Measurements from ENCODE around the gene CRYL1. TPM values are rescaled to one million over a fixed set of nuclear protein-coding genes. Genes with fewer than 3 reads are reported as not detected.

Gene CRYL1
- total RNA-seq, 1 experiment from 2014 or later: 12.2 TPM

DNA sequence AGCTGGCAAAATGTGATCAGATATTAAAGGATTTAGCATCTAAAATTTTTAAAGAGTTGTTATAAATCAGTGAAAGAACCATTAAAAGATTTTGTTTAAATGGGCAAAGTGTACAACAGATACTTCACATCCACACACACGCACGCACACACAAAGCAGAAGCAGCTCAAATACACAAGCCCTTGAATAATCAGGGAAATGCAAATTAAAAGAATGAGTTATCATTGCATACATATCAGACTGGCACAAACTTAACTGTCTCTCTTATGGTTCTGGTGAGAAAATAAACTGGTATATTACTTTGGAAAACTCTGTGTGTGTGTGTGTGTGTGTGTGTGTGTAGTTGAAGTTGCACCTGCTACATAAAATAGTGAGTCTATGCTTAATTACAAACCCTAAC, 59.3 kb downstream of the CRYL1 start:
- Mint-ChIP-seq H3K4me3 (ENCODE audit: low read depth, unreplicated experiment) (no peak overlapping the region), H3K9me3 (ENCODE audit: low read depth, unreplicated experiment) (no peaks in the 10 kb centered on the region), H3K27ac (ENCODE audit: unreplicated experiment) (no peak overlapping the region), H3K36me3 (ENCODE audit: insufficient read depth, unreplicated experiment) (no peaks in the 10 kb centered on the region), H3K4me1 (ENCODE audit: low read depth, unreplicated experiment) (peaks cover 9% of the 10 kb centered on the region), H3K27me3 (ENCODE audit: unreplicated experiment) (no peaks in the 10 kb centered on the region)
- no TSS peak for BruUV-seq (replicated peaks)
- CTCF ChIA-PET: no interaction called here
- no peak for DNase-seq
- no peak for TF ChIP-seq CTCF (IDR thresholded peaks at IDR 0.05; ENCODE audit: unreplicated experiment)
- intact Hi-C loops (cut with micrococcal nuclease; ENCODE audit: unreplicated experiment): no loop called here

GRCh38 chr13:20465218-20465879, 60.3 kb downstream of the CRYL1 start:
- intact Hi-C loops (cut with micrococcal nuclease; ENCODE audit: unreplicated experiment): no loop called here
- Mint-ChIP-seq H3K9me3 (ENCODE audit: low read depth, unreplicated experiment) (no peaks in the 10 kb centered on the region), H3K4me3 (ENCODE audit: low read depth, unreplicated experiment) (no peak overlapping the region), H3K4me1 (ENCODE audit: low read depth, unreplicated experiment) (peaks cover 16% of the 10 kb centered on the region), H3K36me3 (ENCODE audit: insufficient read depth, unreplicated experiment) (no peaks in the 10 kb centered on the region), H3K27me3 (ENCODE audit: unreplicated experiment) (no peaks in the 10 kb centered on the region), H3K27ac (ENCODE audit: unreplicated experiment) (no peak overlapping the region)
- TF ChIP-seq CTCF (IDR thresholded peaks at IDR 0.05; ENCODE audit: unreplicated experiment): no peak
- no peak for DNase-seq
- CTCF ChIA-PET: no interaction called here
- no TSS peak for BruUV-seq (replicated peaks)

GRCh38 chr13:20462921-20463320, 62.7 kb downstream of the CRYL1 start:
- DNase-seq: no peak
- CTCF ChIA-PET: interaction anchor here (0.6 kb wide), 1 partner anchor 424 kb away, joined by 3 read pairs; no protein-coding TSS in a partner anchor
- H3K4me3 Mint-ChIP-seq (ENCODE audit: low read depth, unreplicated experiment): no peak overlapping the region
- no peaks in the 10 kb centered on the region for H3K9me3 Mint-ChIP-seq (ENCODE audit: low read depth, unreplicated experiment)
- intact Hi-C loops (cut with micrococcal nuclease; ENCODE audit: unreplicated experiment): no loop called here
- no TSS peak for BruUV-seq (replicated peaks)
- no peaks in the 10 kb centered on the region for H3K36me3 Mint-ChIP-seq (ENCODE audit: insufficient read depth, unreplicated experiment)
- H3K27ac Mint-ChIP-seq (ENCODE audit: unreplicated experiment): no peak overlapping the region
- TF ChIP-seq CTCF (IDR thresholded peaks at IDR 0.05; ENCODE audit: unreplicated experiment): no peak
- H3K4me1 Mint-ChIP-seq (ENCODE audit: low read depth, unreplicated experiment): peaks cover 19% of the 10 kb centered on the region
- no peaks in the 10 kb centered on the region for H3K27me3 Mint-ChIP-seq (ENCODE audit: unreplicated experiment)

GRCh38 chr13:20462533-20462915, 63.1 kb downstream of the CRYL1 start:
- CTCF ChIA-PET: interaction anchor here (0.6 kb wide), 1 partner anchor 424 kb away, joined by 3 read pairs; no protein-coding TSS in a partner anchor
- no TSS peak for BruUV-seq (replicated peaks)

More at GRCh38 chr13:20462533-20462915, 63.1 kb downstream of the CRYL1 start:
- H3K4me1 Mint-ChIP-seq (ENCODE audit: low read depth, unreplicated experiment): peaks cover 23% of the 10 kb centered on the region
- no peaks in the 10 kb centered on the region for H3K36me3 Mint-ChIP-seq (ENCODE audit: insufficient read depth, unreplicated experiment)
- H3K27ac Mint-ChIP-seq (ENCODE audit: unreplicated experiment): no peak overlapping the region
- TF ChIP-seq CTCF (IDR thresholded peaks at IDR 0.05; ENCODE audit: unreplicated experiment): no peak
- DNase-seq: no peak
- no peaks in the 10 kb centered on the region for H3K27me3 Mint-ChIP-seq (ENCODE audit: unreplicated experiment)
- H3K9me3 Mint-ChIP-seq (ENCODE audit: low read depth, unreplicated experiment): no peaks in the 10 kb centered on the region
- H3K4me3 Mint-ChIP-seq (ENCODE audit: low read depth, unreplicated experiment): no peak overlapping the region
- intact Hi-C loops (cut with micrococcal nuclease; ENCODE audit: unreplicated experiment): no loop called here

All from Calu3 (cell line).